HEK293 (cell line): ENCODE measurements around the gene MAPKAP1.
A peak's percentile ranks its signal among the peaks of the same experiment; 100 is the strongest.

Experiments used
- EGR2 ChIP-seq: fragments of 450-650 bp; formaldehyde crosslinking; IDR thresholded peaks from 2 replicates; pipeline ENCODE4 v1.5.1; 2016; ENCODE audit warnings: low read depth, missing biosample characterization, missing genetic modification characterization
- GLIS2 ChIP-seq: fragments of 450-650 bp; formaldehyde crosslinking; IDR thresholded peaks from 2 replicates; pipeline ENCODE4 v1.5.1; 2016; ENCODE audit warnings: missing biosample characterization, missing genetic modification characterization
- KLF10 ChIP-seq: fragments of 450-650 bp; IDR thresholded peaks from 2 replicates; pipeline ENCODE4 v1.5.1; 2018; ENCODE audit warnings: missing biosample characterization, mild to moderate bottlenecking, missing genetic modification characterization
- MYNN ChIP-seq: fragments of 450-650 bp; formaldehyde crosslinking; IDR thresholded peaks from 2 replicates; pipeline ENCODE4 v1.5.1; 2016; ENCODE audit warnings: missing biosample characterization, missing genetic modification characterization, borderline replicate concordance
- OVOL3 ChIP-seq: fragments of 450-650 bp; formaldehyde crosslinking; IDR thresholded peaks from 2 replicates; pipeline ENCODE4 v1.5.1; 2016; ENCODE audit warnings: missing biosample characterization, missing genetic modification characterization
- SP7 ChIP-seq: fragments of 450-650 bp; formaldehyde crosslinking; IDR thresholded peaks from 2 replicates; pipeline ENCODE4 v1.5.1; 2016; ENCODE audit warnings: missing biosample characterization, missing genetic modification characterization
- YY2 ChIP-seq: fragments of 450-650 bp; formaldehyde crosslinking; IDR thresholded peaks from 2 replicates; pipeline ENCODE4 v1.5.1; 2016; ENCODE audit warnings: missing biosample characterization, missing genetic modification characterization
- ZNF133 ChIP-seq: fragments of 450-650 bp; formaldehyde crosslinking; IDR thresholded peaks from 2 replicates; pipeline ENCODE4 v1.5.1; 2016; ENCODE audit warnings: missing biosample characterization, missing genetic modification characterization
- ZNF138 ChIP-seq: fragments of 450-650 bp; formaldehyde crosslinking; IDR thresholded peaks from 2 replicates; pipeline ENCODE4 v1.5.1; 2016; ENCODE audit warnings: missing biosample characterization, missing genetic modification characterization, borderline replicate concordance
- ZNF169 ChIP-seq: fragments of 450-650 bp; formaldehyde crosslinking; IDR thresholded peaks from 2 replicates; pipeline ENCODE4 v1.5.1; 2016; ENCODE audit warnings: missing biosample characterization, missing genetic modification characterization
- ZNF19 ChIP-seq: fragments of 450-650 bp; formaldehyde crosslinking; IDR thresholded peaks from 2 replicates; pipeline ENCODE4; 2016; ENCODE audit warnings: missing biosample characterization, missing genetic modification characterization, low read depth
- ZNF202 ChIP-seq: fragments of 450-650 bp; formaldehyde crosslinking; IDR thresholded peaks from 2 replicates; pipeline ENCODE4 v1.5.1; 2016; ENCODE audit warnings: missing biosample characterization, missing genetic modification characterization, borderline replicate concordance
- ZNF23 ChIP-seq: fragments of 450-650 bp; formaldehyde crosslinking; IDR thresholded peaks from 2 replicates; pipeline ENCODE4 v1.5.1; 2016; ENCODE audit warnings: missing biosample characterization, missing genetic modification characterization, borderline replicate concordance
- ZNF433 ChIP-seq: fragments of 450-650 bp; formaldehyde crosslinking; IDR thresholded peaks from 2 replicates; pipeline ENCODE4 v1.5.1; 2016; ENCODE audit warnings: missing biosample characterization, missing genetic modification characterization, low read depth
- ZNF473 ChIP-seq: fragments of 450-650 bp; formaldehyde crosslinking; IDR thresholded peaks from 2 replicates; pipeline ENCODE4 v1.5.1; 2017; ENCODE audit warnings: missing biosample characterization, missing genetic modification characterization
- ZNF596 ChIP-seq: fragments of 450-650 bp; IDR thresholded peaks from 2 replicates; pipeline ENCODE4 v1.5.0; 2018; ENCODE audit warnings: missing biosample characterization, mild to moderate bottlenecking, missing genetic modification characterization, moderate library complexity
- ZNF621 ChIP-seq: fragments of 450-650 bp; formaldehyde crosslinking; IDR thresholded peaks from 2 replicates; pipeline ENCODE4 v1.5.1; 2017; ENCODE audit warnings: missing biosample characterization, missing genetic modification characterization
- ZNF629 ChIP-seq: fragments of 450-650 bp; formaldehyde crosslinking; IDR thresholded peaks from 2 replicates; pipeline ENCODE4 v1.5.1; 2017; ENCODE audit warnings: missing biosample characterization, missing genetic modification characterization
- ZNF707 ChIP-seq: fragments of 450-650 bp; formaldehyde crosslinking; IDR thresholded peaks from 2 replicates; pipeline ENCODE4 v1.5.1; 2016; ENCODE audit warnings: missing biosample characterization, missing genetic modification characterization
- ZXDB ChIP-seq: fragments of 450-650 bp; formaldehyde crosslinking; IDR thresholded peaks from 2 replicates; pipeline ENCODE4 v1.5.1; 2016; ENCODE audit warnings: missing biosample characterization, missing genetic modification characterization
- TF ChIP-seq, protein P1 (sequence below): fragments of 450-650 bp; formaldehyde crosslinking; IDR thresholded peaks from 2 replicates; pipeline ENCODE4 v1.5.1; 2016; ENCODE audit warnings: missing biosample characterization, missing genetic modification characterization
- TF ChIP-seq, protein P2 (sequence below): fragments of 450-650 bp; formaldehyde crosslinking; IDR thresholded peaks from 2 replicates; pipeline ENCODE4 v1.5.1; 2017; ENCODE audit warnings: missing biosample characterization, missing genetic modification characterization
- TF ChIP-seq, protein P3 (sequence below): fragments of 450-650 bp; formaldehyde crosslinking; IDR thresholded peaks from 2 replicates; pipeline ENCODE4 v1.5.1; 2017; ENCODE audit warnings: missing biosample characterization, missing genetic modification characterization
- TF ChIP-seq, protein P4 (sequence below): fragments of 450-650 bp; formaldehyde crosslinking; IDR thresholded peaks from 2 replicates; pipeline ENCODE4 v1.5.1; 2016; ENCODE audit warnings: missing biosample characterization, missing genetic modification characterization
- TF ChIP-seq, protein P5 (sequence below): fragments of 450-650 bp; formaldehyde crosslinking; IDR thresholded peaks from 2 replicates; pipeline ENCODE4 v1.5.1; 2016; ENCODE audit warnings: missing biosample characterization, missing genetic modification characterization
- TF ChIP-seq, protein P6 (sequence below): fragments of 450-650 bp; formaldehyde crosslinking; conservative IDR thresholded peaks from 2 replicates; pipeline ENCODE4 v1.5.1; 2016; ENCODE audit warnings: low read depth, missing biosample characterization, missing genetic modification characterization
- TF ChIP-seq, protein P7 (sequence below): fragments of 450-650 bp; formaldehyde crosslinking; IDR thresholded peaks from 2 replicates; pipeline ENCODE4 v1.5.1; 2016; ENCODE audit warnings: missing biosample characterization, missing genetic modification characterization

Gene MAPKAP1

DNA sequence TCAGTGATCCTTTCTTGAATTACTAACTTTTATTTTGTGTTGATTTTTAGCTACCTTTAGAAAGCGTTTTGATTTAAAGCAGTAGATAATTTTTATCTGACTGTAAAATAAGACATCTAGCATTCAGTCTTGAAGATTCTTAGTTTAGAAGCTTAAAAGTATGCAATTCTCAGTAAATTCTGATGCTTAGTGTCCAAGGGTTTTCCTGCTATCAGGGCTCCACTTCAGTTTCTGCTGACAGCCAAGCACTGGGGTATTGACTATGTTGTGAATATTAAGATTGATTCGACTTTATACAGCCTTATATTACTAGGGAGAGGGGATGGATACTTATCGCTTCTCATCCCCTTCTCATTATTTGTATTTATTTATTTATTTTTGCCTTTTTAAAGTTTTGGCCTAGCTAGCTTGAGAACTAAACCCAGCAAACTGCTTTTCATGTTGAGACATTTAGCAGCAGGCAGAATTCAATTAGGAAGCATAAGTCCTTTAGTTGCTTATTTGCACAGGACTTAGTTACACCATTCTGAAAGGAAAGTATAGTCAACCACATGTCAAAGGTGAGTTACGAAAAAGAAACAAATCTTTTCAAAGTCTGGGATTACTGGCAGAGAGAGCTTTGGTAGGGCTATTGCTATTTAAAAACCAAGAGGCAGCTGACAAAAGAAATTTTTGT, 43.1 kb upstream of the MAPKAP1 start (continued):
- TF ChIP-seq, protein P1, sequence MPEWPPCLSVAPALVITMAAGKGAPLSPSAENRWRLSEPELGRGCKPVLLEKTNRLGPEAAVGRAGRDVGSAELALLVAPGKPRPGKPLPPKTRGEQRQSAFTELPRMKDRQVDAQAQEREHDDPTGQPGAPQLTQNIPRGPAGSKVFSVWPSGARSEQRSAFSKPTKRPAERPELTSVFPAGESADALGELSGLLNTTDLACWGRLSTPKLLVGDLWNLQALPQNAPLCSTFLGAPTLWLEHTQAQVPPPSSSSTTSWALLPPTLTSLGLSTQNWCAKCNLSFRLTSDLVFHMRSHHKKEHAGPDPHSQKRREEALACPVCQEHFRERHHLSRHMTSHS (tag by site-specific recombination) = no peak
- TF ChIP-seq, protein P2, sequence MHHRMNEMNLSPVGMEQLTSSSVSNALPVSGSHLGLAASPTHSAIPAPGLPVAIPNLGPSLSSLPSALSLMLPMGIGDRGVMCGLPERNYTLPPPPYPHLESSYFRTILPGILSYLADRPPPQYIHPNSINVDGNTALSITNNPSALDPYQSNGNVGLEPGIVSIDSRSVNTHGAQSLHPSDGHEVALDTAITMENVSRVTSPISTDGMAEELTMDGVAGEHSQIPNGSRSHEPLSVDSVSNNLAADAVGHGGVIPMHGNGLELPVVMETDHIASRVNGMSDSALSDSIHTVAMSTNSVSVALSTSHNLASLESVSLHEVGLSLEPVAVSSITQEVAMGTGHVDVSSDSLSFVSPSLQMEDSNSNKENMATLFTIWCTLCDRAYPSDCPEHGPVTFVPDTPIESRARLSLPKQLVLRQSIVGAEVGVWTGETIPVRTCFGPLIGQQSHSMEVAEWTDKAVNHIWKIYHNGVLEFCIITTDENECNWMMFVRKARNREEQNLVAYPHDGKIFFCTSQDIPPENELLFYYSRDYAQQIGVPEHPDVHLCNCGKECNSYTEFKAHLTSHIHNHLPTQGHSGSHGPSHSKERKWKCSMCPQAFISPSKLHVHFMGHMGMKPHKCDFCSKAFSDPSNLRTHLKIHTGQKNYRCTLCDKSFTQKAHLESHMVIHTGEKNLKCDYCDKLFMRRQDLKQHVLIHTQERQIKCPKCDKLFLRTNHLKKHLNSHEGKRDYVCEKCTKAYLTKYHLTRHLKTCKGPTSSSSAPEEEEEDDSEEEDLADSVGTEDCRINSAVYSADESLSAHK = peak; percentile 84
- TF ChIP-seq ZNF23 (tag by site-specific recombination) (no peak), SP7 (no peak), ZNF707 (no peak), ZNF19 (tag by site-specific recombination) (no peak), ZNF202 (no peak), ZXDB (tag by site-specific recombination) (peak; percentile 48; the same call in 1 of the 2 replicates), ZNF473 (no peak), ZNF621 (no peak), ZNF629 (0 out of 2 replicates have a peak, but pooled peaks have one; percentile 15), ZNF596 (tag by site-specific recombination) (no peak), ZNF138 (no peak), ZNF433 (no peak), GLIS2 (tag by site-specific recombination) (no peak), ZNF133 (tag by site-specific recombination) (no peak), EGR2 (tag by site-specific recombination) (no peak), YY2 (no peak), ZNF169 (no peak), MYNN (tag by site-specific recombination) (no peak), KLF10 (peak; percentile 31; the same call in 1 of the 2 replicates), OVOL3 (tag by site-specific recombination) (0 out of 2 replicates have a peak, but pooled peaks have one; percentile 52)
- TF ChIP-seq, protein P3, sequence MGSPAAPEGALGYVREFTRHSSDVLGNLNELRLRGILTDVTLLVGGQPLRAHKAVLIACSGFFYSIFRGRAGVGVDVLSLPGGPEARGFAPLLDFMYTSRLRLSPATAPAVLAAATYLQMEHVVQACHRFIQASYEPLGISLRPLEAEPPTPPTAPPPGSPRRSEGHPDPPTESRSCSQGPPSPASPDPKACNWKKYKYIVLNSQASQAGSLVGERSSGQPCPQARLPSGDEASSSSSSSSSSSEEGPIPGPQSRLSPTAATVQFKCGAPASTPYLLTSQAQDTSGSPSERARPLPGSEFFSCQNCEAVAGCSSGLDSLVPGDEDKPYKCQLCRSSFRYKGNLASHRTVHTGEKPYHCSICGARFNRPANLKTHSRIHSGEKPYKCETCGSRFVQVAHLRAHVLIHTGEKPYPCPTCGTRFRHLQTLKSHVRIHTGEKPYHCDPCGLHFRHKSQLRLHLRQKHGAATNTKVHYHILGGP = no peak
- TF ChIP-seq, protein P4, sequence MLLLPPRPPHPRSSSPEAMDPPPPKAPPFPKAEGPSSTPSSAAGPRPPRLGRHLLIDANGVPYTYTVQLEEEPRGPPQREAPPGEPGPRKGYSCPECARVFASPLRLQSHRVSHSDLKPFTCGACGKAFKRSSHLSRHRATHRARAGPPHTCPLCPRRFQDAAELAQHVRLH (tag by site-specific recombination) = no peak
- TF ChIP-seq, protein P5, sequence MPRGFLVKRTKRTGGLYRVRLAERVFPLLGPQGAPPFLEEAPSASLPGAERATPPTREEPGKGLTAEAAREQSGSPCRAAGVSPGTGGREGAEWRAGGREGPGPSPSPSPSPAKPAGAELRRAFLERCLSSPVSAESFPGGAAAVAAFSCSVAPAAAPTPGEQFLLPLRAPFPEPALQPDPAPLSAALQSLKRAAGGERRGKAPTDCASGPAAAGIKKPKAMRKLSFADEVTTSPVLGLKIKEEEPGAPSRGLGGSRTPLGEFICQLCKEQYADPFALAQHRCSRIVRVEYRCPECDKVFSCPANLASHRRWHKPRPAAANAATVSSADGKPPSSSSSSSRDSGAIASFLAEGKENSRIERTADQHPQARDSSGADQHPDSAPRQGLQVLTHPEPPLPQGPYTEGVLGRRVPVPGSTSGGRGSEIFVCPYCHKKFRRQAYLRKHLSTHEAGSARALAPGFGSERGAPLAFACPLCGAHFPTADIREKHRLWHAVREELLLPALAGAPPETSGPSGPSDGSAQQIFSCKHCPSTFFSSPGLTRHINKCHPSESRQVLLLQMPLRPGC = peak; percentile 82
- TF ChIP-seq, protein P6, sequence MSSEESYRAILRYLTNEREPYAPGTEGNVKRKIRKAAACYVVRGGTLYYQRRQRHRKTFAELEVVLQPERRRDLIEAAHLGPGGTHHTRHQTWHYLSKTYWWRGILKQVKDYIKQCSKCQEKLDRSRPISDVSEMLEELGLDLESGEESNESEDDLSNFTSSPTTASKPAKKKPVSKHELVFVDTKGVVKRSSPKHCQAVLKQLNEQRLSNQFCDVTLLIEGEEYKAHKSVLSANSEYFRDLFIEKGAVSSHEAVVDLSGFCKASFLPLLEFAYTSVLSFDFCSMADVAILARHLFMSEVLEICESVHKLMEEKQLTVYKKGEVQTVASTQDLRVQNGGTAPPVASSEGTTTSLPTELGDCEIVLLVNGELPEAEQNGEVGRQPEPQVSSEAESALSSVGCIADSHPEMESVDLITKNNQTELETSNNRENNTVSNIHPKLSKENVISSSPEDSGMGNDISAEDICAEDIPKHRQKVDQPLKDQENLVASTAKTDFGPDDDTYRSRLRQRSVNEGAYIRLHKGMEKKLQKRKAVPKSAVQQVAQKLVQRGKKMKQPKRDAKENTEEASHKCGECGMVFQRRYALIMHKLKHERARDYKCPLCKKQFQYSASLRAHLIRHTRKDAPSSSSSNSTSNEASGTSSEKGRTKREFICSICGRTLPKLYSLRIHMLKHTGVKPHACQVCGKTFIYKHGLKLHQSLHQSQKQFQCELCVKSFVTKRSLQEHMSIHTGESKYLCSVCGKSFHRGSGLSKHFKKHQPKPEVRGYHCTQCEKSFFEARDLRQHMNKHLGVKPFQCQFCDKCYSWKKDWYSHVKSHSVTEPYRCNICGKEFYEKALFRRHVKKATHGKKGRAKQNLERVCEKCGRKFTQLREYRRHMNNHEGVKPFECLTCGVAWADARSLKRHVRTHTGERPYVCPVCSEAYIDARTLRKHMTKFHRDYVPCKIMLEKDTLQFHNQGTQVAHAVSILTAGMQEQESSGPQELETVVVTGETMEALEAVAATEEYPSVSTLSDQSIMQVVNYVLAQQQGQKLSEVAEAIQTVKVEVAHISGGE (tag by site-specific recombination) = no peak
- TF ChIP-seq, protein P7, sequence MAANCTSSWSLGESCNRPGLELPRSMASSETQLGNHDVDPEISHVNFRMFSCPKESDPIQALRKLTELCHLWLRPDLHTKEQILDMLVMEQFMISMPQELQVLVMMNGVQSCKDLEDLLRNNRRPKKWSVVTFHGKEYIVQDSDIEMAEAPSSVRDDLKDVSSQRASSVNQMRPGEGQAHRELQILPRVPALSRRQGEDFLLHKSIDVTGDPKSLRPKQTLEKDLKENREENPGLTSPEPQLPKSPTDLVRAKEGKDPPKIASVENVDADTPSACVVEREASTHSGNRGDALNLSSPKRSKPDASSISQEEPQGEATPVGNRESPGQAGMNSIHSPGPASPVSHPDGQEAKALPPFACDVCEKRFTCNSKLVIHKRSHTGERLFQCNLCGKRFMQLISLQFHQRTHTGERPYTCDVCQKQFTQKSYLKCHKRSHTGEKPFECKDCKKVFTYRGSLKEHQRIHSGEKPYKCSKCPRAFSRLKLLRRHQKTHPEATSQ (tag by site-specific recombination) = no peak
